ENCODE data around the gene RANBP10. TPM values are rescaled to one million over a fixed set of nuclear protein-coding genes. Genes with fewer than 3 reads are reported as not detected.

RANBP10 gene
- total RNA-seq, 2 donors from 2014 or later = 14.1 to 14.5 TPM

DNA sequence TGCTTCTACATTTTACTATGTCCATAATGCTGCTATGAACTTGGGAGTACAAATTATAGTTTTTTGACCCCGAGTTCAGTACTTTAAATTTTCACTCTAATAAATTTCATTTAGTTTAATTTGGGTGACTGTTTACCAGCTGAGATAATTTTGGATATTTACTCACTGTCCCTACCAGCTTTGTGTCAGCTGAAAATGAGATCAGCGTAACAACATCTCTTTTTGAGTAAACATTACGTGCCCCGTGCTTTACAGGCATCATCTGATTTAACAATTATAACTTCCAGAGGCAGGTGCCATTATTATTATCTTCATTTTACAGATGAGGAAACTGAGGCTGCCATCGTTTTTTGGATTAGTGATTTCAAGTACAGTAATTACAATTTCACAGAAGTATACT, 102.2 kb downstream of the RANBP10 start:
- TF ChIP-seq, protein P1, sequence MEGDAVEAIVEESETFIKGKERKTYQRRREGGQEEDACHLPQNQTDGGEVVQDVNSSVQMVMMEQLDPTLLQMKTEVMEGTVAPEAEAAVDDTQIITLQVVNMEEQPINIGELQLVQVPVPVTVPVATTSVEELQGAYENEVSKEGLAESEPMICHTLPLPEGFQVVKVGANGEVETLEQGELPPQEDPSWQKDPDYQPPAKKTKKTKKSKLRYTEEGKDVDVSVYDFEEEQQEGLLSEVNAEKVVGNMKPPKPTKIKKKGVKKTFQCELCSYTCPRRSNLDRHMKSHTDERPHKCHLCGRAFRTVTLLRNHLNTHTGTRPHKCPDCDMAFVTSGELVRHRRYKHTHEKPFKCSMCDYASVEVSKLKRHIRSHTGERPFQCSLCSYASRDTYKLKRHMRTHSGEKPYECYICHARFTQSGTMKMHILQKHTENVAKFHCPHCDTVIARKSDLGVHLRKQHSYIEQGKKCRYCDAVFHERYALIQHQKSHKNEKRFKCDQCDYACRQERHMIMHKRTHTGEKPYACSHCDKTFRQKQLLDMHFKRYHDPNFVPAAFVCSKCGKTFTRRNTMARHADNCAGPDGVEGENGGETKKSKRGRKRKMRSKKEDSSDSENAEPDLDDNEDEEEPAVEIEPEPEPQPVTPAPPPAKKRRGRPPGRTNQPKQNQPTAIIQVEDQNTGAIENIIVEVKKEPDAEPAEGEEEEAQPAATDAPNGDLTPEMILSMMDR (IDR thresholded peaks at IDR 0.05) = no peak
- Histone ChIP-seq H3K9me3 (no peaks in the 10 kb centered on the region), H3K36me3 (no peaks in the 10 kb centered on the region), H3K27ac (no peak overlapping the region), H3K4me1 (ENCODE audit: control insufficient read depth in 1 of 2, low read depth in 2 of 2) (no peaks in the 10 kb centered on the region), H3K4me3 (no peak overlapping the region), H3K27me3 (replicated peaks; ENCODE audit: insufficient read depth) (no peaks in the 10 kb centered on the region)
- no peak for ATAC-seq (ENCODE audit: insufficient number of reproducible peaks, low FRiP score, low read depth)
- no peak for DNase-seq (ENCODE audit: low spot score)

DNA sequence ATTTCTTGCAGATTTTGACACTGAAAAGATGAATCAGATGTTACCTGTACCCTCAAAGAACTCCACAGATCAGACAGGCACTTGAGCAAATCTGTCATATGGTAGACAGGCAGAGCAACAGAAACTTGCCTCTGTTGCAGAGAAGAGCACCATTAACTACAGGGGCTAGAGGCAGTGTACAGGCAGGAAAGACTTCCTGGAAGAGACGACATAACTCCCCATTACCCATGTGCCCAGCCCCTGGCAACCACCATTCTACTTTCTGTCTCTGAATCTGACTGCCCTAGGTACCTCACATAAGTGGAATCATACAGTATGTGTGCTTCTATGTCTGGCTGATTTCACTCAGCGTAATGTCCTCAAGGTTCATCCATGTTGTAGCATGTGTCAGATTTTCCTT, 102.7 kb downstream of the RANBP10 start:
- no peak for ATAC-seq (ENCODE audit: insufficient number of reproducible peaks, low FRiP score, low read depth)
- no peak for DNase-seq (ENCODE audit: low spot score)
- Histone ChIP-seq H3K27me3 (replicated peaks; ENCODE audit: insufficient read depth) (no peaks in the 10 kb centered on the region), H3K9me3 (no peaks in the 10 kb centered on the region), H3K27ac (no peak overlapping the region), H3K36me3 (no peaks in the 10 kb centered on the region), H3K4me1 (ENCODE audit: control insufficient read depth in 1 of 2, low read depth in 2 of 2) (no peaks in the 10 kb centered on the region), H3K4me3 (no peak overlapping the region)
- TF ChIP-seq, protein P1 (IDR thresholded peaks at IDR 0.05) = no peak

DNA sequence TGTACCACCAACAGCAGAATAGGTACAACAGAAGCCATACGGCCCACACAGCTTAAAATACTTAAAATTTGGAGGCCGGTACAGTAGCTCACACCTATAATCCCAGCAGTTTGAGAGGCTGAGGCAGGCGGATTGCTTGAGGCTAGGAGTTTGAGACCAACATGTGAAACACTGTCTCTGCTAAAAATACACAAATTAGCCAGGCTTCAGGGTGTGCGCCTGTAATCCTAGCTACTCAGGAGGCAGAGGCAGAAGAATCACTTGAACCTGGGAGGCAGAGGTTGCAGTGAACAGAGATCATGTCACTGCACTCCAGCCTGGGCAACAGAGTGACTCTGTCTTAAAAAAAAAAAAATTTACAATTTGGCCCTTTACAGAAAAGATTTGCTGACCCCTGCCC, 104.2 kb downstream of the RANBP10 start:
- DNase-seq (ENCODE audit: low spot score) = no peak
- no peak for ATAC-seq (ENCODE audit: insufficient number of reproducible peaks, low FRiP score, low read depth)

DNA sequence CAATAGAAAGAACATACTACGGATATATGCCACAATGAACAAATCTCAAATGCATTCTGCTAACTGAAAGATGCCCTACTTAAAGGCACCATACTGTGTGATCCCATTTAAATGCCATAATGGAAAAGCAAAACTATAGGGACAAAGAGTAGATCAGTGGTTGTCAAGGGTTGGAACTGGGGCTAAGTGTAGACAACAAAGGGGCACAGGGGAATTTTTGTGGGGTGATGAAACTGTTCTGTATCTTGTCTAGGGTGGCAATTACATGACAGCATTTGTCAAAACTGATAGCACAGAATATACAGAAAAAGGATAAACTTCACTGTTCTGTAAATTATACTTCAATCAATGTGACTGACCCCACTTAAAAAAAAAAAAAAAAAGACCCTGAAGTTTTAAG, 104.9 kb downstream of the RANBP10 start:
- H3K36me3 ChIP-seq = peaks cover 5% of the 10 kb centered on the region
- DNase-seq (ENCODE audit: low spot score) (no peak), ATAC-seq (ENCODE audit: insufficient number of reproducible peaks, low FRiP score, low read depth) (no peak)
- H3K4me1 ChIP-seq (ENCODE audit: control insufficient read depth in 1 of 2, low read depth in 2 of 2) = no peaks in the 10 kb centered on the region
- H3K27me3 ChIP-seq (replicated peaks; ENCODE audit: insufficient read depth) = no peaks in the 10 kb centered on the region
- no peak overlapping the region for H3K4me3 ChIP-seq
- H3K9me3 ChIP-seq = no peaks in the 10 kb centered on the region
- TF ChIP-seq, protein P1 (IDR thresholded peaks at IDR 0.05) = no peak
- no peak overlapping the region for H3K27ac ChIP-seq

More for the DNA sequence above, 104.2 kb downstream of the RANBP10 start:
- no peaks in the 10 kb centered on the region for H3K4me1 ChIP-seq (ENCODE audit: control insufficient read depth in 1 of 2, low read depth in 2 of 2)
- no peaks in the 10 kb centered on the region for H3K9me3 ChIP-seq
- TF ChIP-seq, protein P1 (IDR thresholded peaks at IDR 0.05) = no peak
- H3K4me3 ChIP-seq = no peak overlapping the region
- H3K27me3 ChIP-seq (replicated peaks; ENCODE audit: insufficient read depth) = no peaks in the 10 kb centered on the region
- H3K36me3 ChIP-seq = peaks cover 5% of the 10 kb centered on the region
- no peak overlapping the region for H3K27ac ChIP-seq

DNA sequence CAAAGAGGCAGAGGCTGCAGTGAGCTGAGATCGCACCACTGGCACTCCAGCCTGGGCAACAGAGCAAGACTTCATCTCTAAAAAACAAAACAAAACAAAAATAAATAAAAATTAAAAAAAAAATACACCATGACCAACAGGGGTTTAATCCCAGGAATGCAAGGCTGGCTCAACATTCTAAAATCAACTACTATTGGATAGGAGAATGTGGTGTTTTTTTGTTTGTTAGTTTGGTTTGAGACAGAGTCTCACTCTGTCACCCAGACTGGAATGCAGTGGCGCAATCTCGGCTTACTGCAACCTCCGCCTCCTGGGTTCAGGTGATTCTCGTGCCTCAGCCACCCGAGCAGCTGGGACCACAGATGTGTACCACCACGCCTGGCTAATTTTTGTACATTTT, 107.1 kb downstream of the RANBP10 start:
- ATAC-seq (ENCODE audit: insufficient number of reproducible peaks, low FRiP score, low read depth) = no peak
- no peak overlapping the region for H3K4me3 ChIP-seq
- no peaks in the 10 kb centered on the region for H3K9me3 ChIP-seq
- no peaks in the 10 kb centered on the region for H3K4me1 ChIP-seq (ENCODE audit: control insufficient read depth in 1 of 2, low read depth in 2 of 2)
- TF ChIP-seq, protein P1 (IDR thresholded peaks at IDR 0.05) = no peak
- H3K27me3 ChIP-seq (replicated peaks; ENCODE audit: insufficient read depth) = no peaks in the 10 kb centered on the region
- H3K36me3 ChIP-seq = peaks cover 5% of the 10 kb centered on the region
- no peak overlapping the region for H3K27ac ChIP-seq
- DNase-seq (ENCODE audit: low spot score) = no peak
